ENCODE results near the gene JAZF1.

JAZF1 gene

GRCh38 chr7:27921081-27921836, 259.3 kb downstream of the JAZF1 start:
- H2BK15ac ChIP-seq (ENCODE audit: low read depth, poor library complexity, severe bottlenecking) = no peak overlapping the region
- H3K36me3 ChIP-seq (ENCODE audit: control insufficient read depth in 1 of 2, insufficient read depth in 2 of 2, low read depth in 1 of 2, low read length in 2 of 2) = no peaks in the 10 kb centered on the region
- no peak overlapping the region for H2AFZ ChIP-seq (ENCODE audit: low read depth, low read length)
- no peak overlapping the region for H2BK5ac ChIP-seq (ENCODE audit: low read depth, low read length, poor library complexity, severe bottlenecking)
- H3K14ac ChIP-seq (ENCODE audit: low read length in 2 of 2) = no peak overlapping the region
- WGBS = 65% methylated on average over 6 of the region's 7 CpGs
- H2BK12ac ChIP-seq (ENCODE audit: low read length in 2 of 2) = no peak overlapping the region
- H3K4me2 ChIP-seq (ENCODE audit: low read length, poor library complexity, severe bottlenecking) = peak overlapping the region; percentile 16
- no peak overlapping the region for H3K18ac ChIP-seq (ENCODE audit: low read depth in 1 of 2, low read length in 2 of 2)
- no peak overlapping the region for H4K8ac ChIP-seq (ENCODE audit: low read length)
- H2BK120ac ChIP-seq (ENCODE audit: low read depth, low read length) = no peak overlapping the region
- no peak overlapping the region for H2AK5ac ChIP-seq (ENCODE audit: low read length, severe bottlenecking)
- no peaks in the 10 kb centered on the region for H3K9me3 ChIP-seq (ENCODE audit: control insufficient read depth, low read length)
- H3K4me1 ChIP-seq (ENCODE audit: control insufficient read depth, insufficient read depth, low read depth, low read length) = peaks cover 8% of the 10 kb centered on the region
- H3K27ac ChIP-seq (ENCODE audit: low read length, poor library complexity, severe bottlenecking) = peak overlapping the region; percentile 17
- H4K91ac ChIP-seq (ENCODE audit: low read length) = no peak overlapping the region
- H3K4me3 ChIP-seq (ENCODE audit: insufficient read depth in 1 of 2, low read depth in 1 of 2, low read length in 2 of 2) = peak overlapping the region in 1 of 2 experiments; percentile 21
- no peak overlapping the region for H3K23ac ChIP-seq (ENCODE audit: low read length in 2 of 2)
- peaks cover 23% of the 10 kb centered on the region for H3K79me1 ChIP-seq (replicated peaks; ENCODE audit: low read length, poor library complexity, severe bottlenecking)
- H3K9ac ChIP-seq (ENCODE audit: low read length) = peak overlapping the region; percentile 81
- H3K27me3 ChIP-seq (ENCODE audit: control insufficient read depth in 1 of 2, insufficient read depth in 1 of 2, low read length in 2 of 2) = no peaks in the 10 kb centered on the region
- peak; percentile 91 for DNase-seq
- H3K4ac ChIP-seq (ENCODE audit: low read depth in 1 of 2, low read length in 2 of 2) = no peak overlapping the region

GRCh38 chr7:27920281-27920946, 260.2 kb downstream of the JAZF1 start:
- no peak overlapping the region for H4K91ac ChIP-seq (ENCODE audit: low read length)
- peak overlapping the region; percentile 81 for H3K9ac ChIP-seq (ENCODE audit: low read length)
- no peaks in the 10 kb centered on the region for H3K27me3 ChIP-seq (ENCODE audit: control insufficient read depth in 1 of 2, insufficient read depth in 1 of 2, low read length in 2 of 2)
- H3K9me3 ChIP-seq (ENCODE audit: control insufficient read depth, low read length) = no peaks in the 10 kb centered on the region
- no peak overlapping the region for H4K8ac ChIP-seq (ENCODE audit: low read length)
- H3K14ac ChIP-seq (ENCODE audit: low read length in 2 of 2) = no peak overlapping the region
- peak overlapping the region; percentile 57 for H2AK5ac ChIP-seq (ENCODE audit: low read length, severe bottlenecking)
- H2AFZ ChIP-seq (ENCODE audit: low read depth, low read length) = no peak overlapping the region
- no peak overlapping the region for H3K23ac ChIP-seq (ENCODE audit: low read length in 2 of 2)
- no peak overlapping the region for H2BK15ac ChIP-seq (ENCODE audit: low read depth, poor library complexity, severe bottlenecking)
- WGBS = 100% methylated on average over 2 of the region's 8 CpGs
- peaks cover 8% of the 10 kb centered on the region for H3K4me1 ChIP-seq (ENCODE audit: control insufficient read depth, insufficient read depth, low read depth, low read length)
- no peak overlapping the region for H2BK120ac ChIP-seq (ENCODE audit: low read depth, low read length)
- H3K18ac ChIP-seq (ENCODE audit: low read depth in 1 of 2, low read length in 2 of 2) = no peak overlapping the region
- no peak overlapping the region for H3K4me2 ChIP-seq (ENCODE audit: low read length, poor library complexity, severe bottlenecking)
- H3K4me3 ChIP-seq (ENCODE audit: insufficient read depth in 1 of 2, low read depth in 1 of 2, low read length in 2 of 2) = peak overlapping the region in 1 of 2 experiments; percentile 21
- no peak overlapping the region for H3K27ac ChIP-seq (ENCODE audit: low read length, poor library complexity, severe bottlenecking)
- peaks cover 19% of the 10 kb centered on the region for H3K79me1 ChIP-seq (replicated peaks; ENCODE audit: low read length, poor library complexity, severe bottlenecking)
- H3K4ac ChIP-seq (ENCODE audit: low read depth in 1 of 2, low read length in 2 of 2) = no peak overlapping the region
- no peak for DNase-seq
- no peak overlapping the region for H2BK5ac ChIP-seq (ENCODE audit: low read depth, low read length, poor library complexity, severe bottlenecking)
- no peaks in the 10 kb centered on the region for H3K36me3 ChIP-seq (ENCODE audit: control insufficient read depth in 1 of 2, insufficient read depth in 2 of 2, low read depth in 1 of 2, low read length in 2 of 2)
- no peak overlapping the region for H2BK12ac ChIP-seq (ENCODE audit: low read length in 2 of 2)

DNA sequence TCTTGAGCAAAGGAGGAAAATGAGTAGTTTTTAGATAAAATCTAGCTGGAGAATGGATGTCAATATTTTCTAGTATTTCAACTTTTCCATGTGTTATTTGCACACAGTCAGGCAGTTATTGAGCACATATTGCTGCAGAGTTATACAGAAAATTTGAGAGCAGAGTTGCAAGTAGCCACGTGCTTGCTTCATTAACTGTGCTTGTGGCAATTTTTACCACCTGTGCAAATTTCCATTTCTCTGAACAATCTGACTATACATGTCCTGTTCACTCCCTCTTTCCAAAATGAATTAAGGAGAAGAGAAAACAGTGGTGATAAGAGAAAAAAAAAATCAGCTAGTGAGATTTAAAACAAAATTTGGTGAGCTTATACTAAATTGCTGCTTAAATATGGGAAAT, 262.1 kb downstream of the JAZF1 start:
- no peak overlapping the region for H2BK15ac ChIP-seq (ENCODE audit: low read depth, poor library complexity, severe bottlenecking)
- peaks cover 8% of the 10 kb centered on the region for H3K4me1 ChIP-seq (ENCODE audit: control insufficient read depth, insufficient read depth, low read depth, low read length)
- H3K4me2 ChIP-seq (ENCODE audit: low read length, poor library complexity, severe bottlenecking) = no peak overlapping the region
- H4K91ac ChIP-seq (ENCODE audit: low read length) = no peak overlapping the region
- H2BK5ac ChIP-seq (ENCODE audit: low read depth, low read length, poor library complexity, severe bottlenecking) = no peak overlapping the region
- no peak overlapping the region for H2AFZ ChIP-seq (ENCODE audit: low read depth, low read length)
- no peaks in the 10 kb centered on the region for H3K36me3 ChIP-seq (ENCODE audit: control insufficient read depth in 1 of 2, insufficient read depth in 2 of 2, low read depth in 1 of 2, low read length in 2 of 2)
- no peak overlapping the region for H3K14ac ChIP-seq (ENCODE audit: low read length in 2 of 2)
- no peak overlapping the region for H3K18ac ChIP-seq (ENCODE audit: low read depth in 1 of 2, low read length in 2 of 2)
- no peak overlapping the region for H3K4ac ChIP-seq (ENCODE audit: low read depth in 1 of 2, low read length in 2 of 2)
- H3K23ac ChIP-seq (ENCODE audit: low read length in 2 of 2) = no peak overlapping the region
- H3K9ac ChIP-seq (ENCODE audit: low read length) = no peak overlapping the region
- no peaks in the 10 kb centered on the region for H3K27me3 ChIP-seq (ENCODE audit: control insufficient read depth in 1 of 2, insufficient read depth in 1 of 2, low read length in 2 of 2)
- H3K27ac ChIP-seq (ENCODE audit: low read length, poor library complexity, severe bottlenecking) = no peak overlapping the region
- no peaks in the 10 kb centered on the region for H3K9me3 ChIP-seq (ENCODE audit: control insufficient read depth, low read length)
- H2BK120ac ChIP-seq (ENCODE audit: low read depth, low read length) = no peak overlapping the region
- H3K79me1 ChIP-seq (replicated peaks; ENCODE audit: low read length, poor library complexity, severe bottlenecking) = peaks cover 27% of the 10 kb centered on the region
- WGBS = 100% methylated on average over 1 of the region's 1 CpG
- H2BK12ac ChIP-seq (ENCODE audit: low read length in 2 of 2) = no peak overlapping the region
- DNase-seq = no peak
- no peak overlapping the region for H4K8ac ChIP-seq (ENCODE audit: low read length)
- no peak overlapping the region for H2AK5ac ChIP-seq (ENCODE audit: low read length, severe bottlenecking)
- H3K4me3 ChIP-seq (ENCODE audit: insufficient read depth in 1 of 2, low read depth in 1 of 2, low read length in 2 of 2) = no peak overlapping the region

GRCh38 chr7:27917774-27918314, 262.8 kb downstream of the JAZF1 start:
- peak; percentile 46 for DNase-seq
- Histone ChIP-seq H3K4me2 (ENCODE audit: low read length, poor library complexity, severe bottlenecking) (no peak overlapping the region), H3K79me1 (replicated peaks; ENCODE audit: low read length, poor library complexity, severe bottlenecking) (peaks cover 25% of the 10 kb centered on the region), H3K4ac (ENCODE audit: low read depth in 1 of 2, low read length in 2 of 2) (no peak overlapping the region), H2AFZ (ENCODE audit: low read depth, low read length) (no peak overlapping the region), H2BK120ac (ENCODE audit: low read depth, low read length) (no peak overlapping the region), H3K9ac (ENCODE audit: low read length) (no peak overlapping the region), H3K9me3 (ENCODE audit: control insufficient read depth, low read length) (no peaks in the 10 kb centered on the region), H2BK5ac (ENCODE audit: low read depth, low read length, poor library complexity, severe bottlenecking) (no peak overlapping the region), H3K36me3 (ENCODE audit: control insufficient read depth in 1 of 2, insufficient read depth in 2 of 2, low read depth in 1 of 2, low read length in 2 of 2) (no peaks in the 10 kb centered on the region), H3K4me1 (ENCODE audit: control insufficient read depth, insufficient read depth, low read depth, low read length) (peaks cover 5% of the 10 kb centered on the region), H2BK12ac (ENCODE audit: low read length in 2 of 2) (no peak overlapping the region), H4K8ac (ENCODE audit: low read length) (no peak overlapping the region), H2AK5ac (ENCODE audit: low read length, severe bottlenecking) (no peak overlapping the region), H3K23ac (ENCODE audit: low read length in 2 of 2) (no peak overlapping the region), H3K27me3 (ENCODE audit: control insufficient read depth in 1 of 2, insufficient read depth in 1 of 2, low read length in 2 of 2) (no peaks in the 10 kb centered on the region), H3K27ac (ENCODE audit: low read length, poor library complexity, severe bottlenecking) (peak overlapping the region; percentile 45), H3K14ac (ENCODE audit: low read length in 2 of 2) (no peak overlapping the region), H4K91ac (ENCODE audit: low read length) (no peak overlapping the region), H3K4me3 (ENCODE audit: insufficient read depth in 1 of 2, low read depth in 1 of 2, low read length in 2 of 2) (no peak overlapping the region), H2BK15ac (ENCODE audit: low read depth, poor library complexity, severe bottlenecking) (no peak overlapping the region), H3K18ac (ENCODE audit: low read depth in 1 of 2, low read length in 2 of 2) (no peak overlapping the region)
- WGBS = 46% methylated on average over 4 of the region's 5 CpGs
